Caki2 (cell line): ENCODE data around the gene SIGMAR1. TPM values are rescaled to one million over a fixed set of nuclear protein-coding genes. Genes with fewer than 3 reads are reported as not detected.

Source experiments
- DNase-seq: peaks from one replicate; pipeline ENCODE4 v3.0.0-alpha.2; 2015; ENCODE audit warnings: low read depth
- in situ Hi-C: cut with HindIII; loops from 2 replicates; pipeline ENCODE4 v1.10.0; 2016; ENCODE audit warnings: low sequenced_read_pairs, low pct_unique_long_range_greater_than_20kb, mixed read lengths
- total RNA-seq: library from RNA; depleted of rRNA; stranded (reverse); fragments of >200 nt; shearing (Covaris generic); gene quantifications from 2 replicates; pipeline ENCODE4 v1.2.3, GENCODE V29; 2014; ENCODE audit warnings: low replicate concordance; rRNA removed

The SIGMAR1 gene
- 93.9 and 129 TPM in 2 replicates for total RNA-seq

- in situ Hi-C loops, result no loop called here
- peak; percentile 87 for DNase-seq
Observed at GRCh38 chr9:34637356-34638137, at the start of gene SIGMAR1. Gene SIGMAR1 (minus strand): TSS chr9:34637787. CDS start chr9:34637697, 90 bp downstream.

- no peak for DNase-seq
- in situ Hi-C loops, result no loop called here
Observed at GRCh38 chr9:34686732-34687131, 49.1 kb upstream of the SIGMAR1 start.

GRCh38 chr9:34686231-34686630 lies 48.6 kb upstream of the SIGMAR1 start:
- no peak for DNase-seq
- in situ Hi-C loops, result no loop called here

- DNase-seq, result no peak
- in situ Hi-C loops, result no loop called here
Observed at GRCh38 chr9:34685591-34685990, 48.0 kb upstream of the SIGMAR1 start.

- DNase-seq, result no peak
- in situ Hi-C loops, result no loop called here
Observed at GRCh38 chr9:34684816-34685215, 47.2 kb upstream of the SIGMAR1 start.

- no peak for DNase-seq
- in situ Hi-C loops, result no loop called here
Observed at GRCh38 chr9:34684145-34684544, 46.6 kb upstream of the SIGMAR1 start.

GRCh38 chr9:34675869-34676268 lies 38.3 kb upstream of the SIGMAR1 start:
- in situ Hi-C loops, result no loop called here
- no peak for DNase-seq

GRCh38 chr9:34675048-34675714 lies 37.6 kb upstream of the SIGMAR1 start:
- peak; percentile 12 for DNase-seq
- in situ Hi-C loops, result no loop called here

GRCh38 chr9:34674440-34674839 lies 36.9 kb upstream of the SIGMAR1 start:
- in situ Hi-C loops, result no loop called here
- no peak for DNase-seq

GRCh38 chr9:34671307-34671706 lies 33.7 kb upstream of the SIGMAR1 start:
- no peak for DNase-seq
- in situ Hi-C loops, result no loop called here

- no peak for DNase-seq
- in situ Hi-C loops, result no loop called here
Observed at GRCh38 chr9:34669809-34670562, 32.4 kb upstream of the SIGMAR1 start.

- in situ Hi-C loops, result no loop called here
- peak; percentile 80 for DNase-seq
Observed at GRCh38 chr9:34665381-34666250, 28.0 kb upstream of the SIGMAR1 start.

GRCh38 chr9:34665067-34665380 lies 27.4 kb upstream of the SIGMAR1 start:
- DNase-seq, result no peak
- in situ Hi-C loops, result no loop called here

- in situ Hi-C loops, result no loop called here
- DNase-seq, result peak; percentile 65
Observed at GRCh38 chr9:34664281-34665066, 26.9 kb upstream of the SIGMAR1 start.

- no peak for DNase-seq
- in situ Hi-C loops, result no loop called here
Observed at GRCh38 chr9:34663303-34663605, 25.7 kb upstream of the SIGMAR1 start.

- in situ Hi-C loops, result no loop called here
- DNase-seq, result no peak
Observed at GRCh38 chr9:34662526-34663302, 25.1 kb upstream of the SIGMAR1 start, which contains the start of gene CCL27. Gene CCL27 (minus strand): TSS chr9:34662657. CDS start chr9:34662633, 24 bp downstream.
